HFFc6 (cell line): Measurements from ENCODE around the gene NPB. TPM values are rescaled to one million over a fixed set of nuclear protein-coding genes. Genes with fewer than 3 reads are reported as not detected.

Source experiments
- DNase-seq: peaks from one replicate; pipeline ENCODE4 v3.0.0-alpha.2; 2018
- H3K27ac Mint-ChIP-seq: 2 replicates; pipeline ENCODE4 v1.8.0; 2020; ENCODE audit warnings: mild to moderate bottlenecking, mixed read lengths
- H3K27me3 Mint-ChIP-seq: 2 replicates; pipeline ENCODE4 v1.8.0; 2021; ENCODE audit warnings: mild to moderate bottlenecking, moderate library complexity, mixed read lengths; ENCODE audit not compliant: insufficient read depth
- H3K36me3 Mint-ChIP-seq: 2 replicates; pipeline ENCODE4 v1.8.0; 2021; ENCODE audit warnings: low read depth, mixed read lengths
- H3K4me1 Mint-ChIP-seq: 2 replicates; pipeline ENCODE4 v1.8.0; 2020; ENCODE audit warnings: low read depth, mixed read lengths
- H3K4me3 Mint-ChIP-seq: 2 replicates; pipeline ENCODE4 v1.8.0; 2020; ENCODE audit warnings: mild to moderate bottlenecking, moderate library complexity, mixed read lengths
- H3K9me3 Mint-ChIP-seq: 2 replicates; pipeline ENCODE4 v1.8.0; 2020; ENCODE audit warnings: mild to moderate bottlenecking, mixed read lengths
- total RNA-seq, 6 experiments: library from RNA; stranded (reverse); fragmentation: NEBNext Ultra II Directional; extraction: Animal tissue kit (Norgen Biotek cat#: 25700); gene quantifications; 2 replicates in 1 of 6; 3 replicates in 5 of 6; pipeline ENCODE4 v1.2.3, GENCODE V29; 2021
- TF ChIP-seq, protein P1 (sequence below): fragments of 200-600 bp; sonication (generic); IDR thresholded peaks from 2 replicates; pipeline ENCODE4 v1.5.0; 2021; ENCODE audit warnings: antibody characterized with exemption, mild to moderate bottlenecking

Gene NPB
- total RNA-seq, 6 experiments from 2014 or later, result 0.53 to 1.5 (median 0.71) TPM

DNA sequence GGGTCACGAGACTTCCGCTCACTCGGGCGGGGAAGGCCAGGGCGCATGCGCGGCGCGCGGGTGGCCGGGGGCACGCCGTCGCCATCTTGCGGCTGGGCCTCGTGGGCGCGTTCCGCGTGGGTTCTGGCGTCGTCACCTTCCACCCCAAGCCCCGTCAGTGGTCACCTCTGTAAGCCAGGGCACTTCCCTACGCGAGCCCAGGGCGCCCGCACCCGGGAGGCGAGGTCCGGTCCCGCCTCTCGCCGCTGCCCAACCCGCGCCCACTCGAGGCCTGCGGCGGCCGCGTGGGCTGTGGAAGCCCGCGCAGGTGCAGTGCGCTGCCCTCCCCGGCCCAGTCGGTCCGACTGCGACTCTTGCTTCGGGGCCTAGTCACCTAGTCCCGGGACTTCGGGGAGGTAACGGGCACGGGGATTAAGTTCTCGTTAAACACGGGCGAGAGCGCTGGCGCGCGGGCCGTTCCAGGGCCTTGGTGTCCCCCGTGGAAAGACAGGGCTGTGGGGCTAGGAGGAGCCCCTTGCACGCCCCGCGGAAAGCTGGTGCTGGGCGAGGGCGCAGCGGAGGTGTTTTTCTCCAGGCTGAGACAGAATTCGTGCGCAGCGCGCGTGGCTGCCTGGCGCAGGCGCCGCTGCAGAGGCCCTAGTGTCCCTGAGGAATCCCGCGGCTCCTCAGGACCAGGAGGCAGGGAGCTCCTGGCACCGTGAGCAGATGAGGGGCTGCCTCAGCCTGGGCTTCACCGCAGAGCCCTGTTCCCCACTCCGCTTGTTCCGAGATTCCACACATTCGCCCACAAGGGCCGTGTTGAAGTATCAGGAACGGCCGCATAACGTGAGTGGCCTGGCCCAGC is 30.4 kb upstream of the NPB start:
- DNase-seq, result peak; percentile 88
- peaks cover 14% of the 10 kb centered on the region for H3K36me3 Mint-ChIP-seq
- TF ChIP-seq, protein P1, sequence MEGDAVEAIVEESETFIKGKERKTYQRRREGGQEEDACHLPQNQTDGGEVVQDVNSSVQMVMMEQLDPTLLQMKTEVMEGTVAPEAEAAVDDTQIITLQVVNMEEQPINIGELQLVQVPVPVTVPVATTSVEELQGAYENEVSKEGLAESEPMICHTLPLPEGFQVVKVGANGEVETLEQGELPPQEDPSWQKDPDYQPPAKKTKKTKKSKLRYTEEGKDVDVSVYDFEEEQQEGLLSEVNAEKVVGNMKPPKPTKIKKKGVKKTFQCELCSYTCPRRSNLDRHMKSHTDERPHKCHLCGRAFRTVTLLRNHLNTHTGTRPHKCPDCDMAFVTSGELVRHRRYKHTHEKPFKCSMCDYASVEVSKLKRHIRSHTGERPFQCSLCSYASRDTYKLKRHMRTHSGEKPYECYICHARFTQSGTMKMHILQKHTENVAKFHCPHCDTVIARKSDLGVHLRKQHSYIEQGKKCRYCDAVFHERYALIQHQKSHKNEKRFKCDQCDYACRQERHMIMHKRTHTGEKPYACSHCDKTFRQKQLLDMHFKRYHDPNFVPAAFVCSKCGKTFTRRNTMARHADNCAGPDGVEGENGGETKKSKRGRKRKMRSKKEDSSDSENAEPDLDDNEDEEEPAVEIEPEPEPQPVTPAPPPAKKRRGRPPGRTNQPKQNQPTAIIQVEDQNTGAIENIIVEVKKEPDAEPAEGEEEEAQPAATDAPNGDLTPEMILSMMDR, result peak; percentile 65

DNA sequence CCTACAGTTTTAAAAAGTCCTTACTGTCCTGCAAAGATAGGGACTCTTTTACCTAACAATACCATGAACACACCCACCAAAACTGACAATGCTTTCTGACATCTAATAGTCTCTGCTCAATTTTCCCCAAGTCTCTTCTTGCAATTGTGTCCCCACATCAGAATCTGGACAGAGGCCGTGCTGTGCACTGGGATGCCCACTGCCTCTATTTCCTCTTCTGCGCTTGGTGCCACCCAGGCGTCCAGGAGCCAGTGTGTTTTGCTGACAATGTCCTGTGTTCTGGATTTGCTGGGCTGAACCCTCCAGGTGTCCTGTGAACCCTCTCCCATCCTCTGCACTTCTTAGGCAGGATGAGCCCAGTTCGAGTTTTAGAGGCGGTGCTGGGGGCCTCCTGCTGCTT is 24.5 kb upstream of the NPB start:
- Mint-ChIP-seq H3K4me3 (no peak overlapping the region), H3K9me3 (no peaks in the 10 kb centered on the region), H3K27ac (no peak overlapping the region), H3K36me3 (peaks cover 30% of the 10 kb centered on the region), H3K27me3 (no peaks in the 10 kb centered on the region), H3K4me1 (peaks cover 17% of the 10 kb centered on the region)
- TF ChIP-seq, protein P1, result no peak
- DNase-seq, result no peak

More for the DNA sequence above, 30.4 kb upstream of the NPB start:
- H3K4me1 Mint-ChIP-seq, result peaks cover 31% of the 10 kb centered on the region
- peak overlapping the region; percentile 88 for H3K27ac Mint-ChIP-seq
- no peaks in the 10 kb centered on the region for H3K9me3 Mint-ChIP-seq
- H3K27me3 Mint-ChIP-seq, result peaks cover 36% of the 10 kb centered on the region
- H3K4me3 Mint-ChIP-seq, result peak overlapping the region; percentile 83

DNA sequence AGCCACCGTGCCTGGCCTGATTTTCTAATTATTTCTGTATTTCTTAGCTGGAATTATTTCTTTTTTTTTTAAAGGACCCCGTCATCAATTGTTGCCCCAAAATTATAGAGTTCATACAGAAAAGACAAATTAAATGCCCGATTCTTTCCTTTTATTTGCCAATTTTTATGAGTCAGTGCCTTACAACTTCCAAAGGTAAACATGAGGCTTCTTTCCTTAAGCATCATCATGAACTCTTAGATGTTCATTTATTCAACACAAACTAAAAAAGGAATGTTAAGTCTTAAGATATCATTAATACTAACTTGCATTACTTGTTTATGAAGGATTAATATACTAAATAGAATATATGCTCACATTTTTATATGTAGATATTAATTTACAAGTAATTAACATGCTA is 23.7 kb upstream of the NPB start:
- peaks cover 17% of the 10 kb centered on the region for H3K4me1 Mint-ChIP-seq
- TF ChIP-seq, protein P1, result no peak
- H3K9me3 Mint-ChIP-seq, result no peaks in the 10 kb centered on the region
- H3K36me3 Mint-ChIP-seq, result peaks cover 26% of the 10 kb centered on the region
- H3K27me3 Mint-ChIP-seq, result no peaks in the 10 kb centered on the region
- H3K4me3 Mint-ChIP-seq, result no peak overlapping the region
- no peak for DNase-seq
- H3K27ac Mint-ChIP-seq, result no peak overlapping the region

DNA sequence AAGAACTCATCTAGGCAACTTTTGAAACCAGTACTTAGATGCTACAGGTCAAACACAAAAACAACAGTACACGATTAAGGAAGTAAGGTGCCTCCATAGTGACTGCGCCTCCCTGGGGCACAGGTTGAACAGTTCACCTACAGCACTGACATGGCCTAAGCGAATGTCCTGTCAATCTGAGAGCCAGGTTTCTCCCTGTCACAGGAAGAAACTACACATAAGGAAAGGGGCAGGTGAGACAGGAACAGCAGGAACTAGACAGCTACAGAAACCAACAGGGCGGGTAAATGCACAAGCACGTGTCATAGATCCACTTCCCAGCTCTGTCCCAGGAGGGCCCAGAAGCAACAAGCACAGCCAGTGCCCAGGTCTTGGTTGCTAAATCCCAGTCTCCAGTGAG is 22.9 kb upstream of the NPB start:
- no peak overlapping the region for H3K4me3 Mint-ChIP-seq
- H3K27ac Mint-ChIP-seq, result no peak overlapping the region
- H3K4me1 Mint-ChIP-seq, result peaks cover 17% of the 10 kb centered on the region
- TF ChIP-seq, protein P1, result no peak
- no peak for DNase-seq
- no peaks in the 10 kb centered on the region for H3K9me3 Mint-ChIP-seq
- peaks cover 26% of the 10 kb centered on the region for H3K36me3 Mint-ChIP-seq
- H3K27me3 Mint-ChIP-seq, result no peaks in the 10 kb centered on the region

DNA sequence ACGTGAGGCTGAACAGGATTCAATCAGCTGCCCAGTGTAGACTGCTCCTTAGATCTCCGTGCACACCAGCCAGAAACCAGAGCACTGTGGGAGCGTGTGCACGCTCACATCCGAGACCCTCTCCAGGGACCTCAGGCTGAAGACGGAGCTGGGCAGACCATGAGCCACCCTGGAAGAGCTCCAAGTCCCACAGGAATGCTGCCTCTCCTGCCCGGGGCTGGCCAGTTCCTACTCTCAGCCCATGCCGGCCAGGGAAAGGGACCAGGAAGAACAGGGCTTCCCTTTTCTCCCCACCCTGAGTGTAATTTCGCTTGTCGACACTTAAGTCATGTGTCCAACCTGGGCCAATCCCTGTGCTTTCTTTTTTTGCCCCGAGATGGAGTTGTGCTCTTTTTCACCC is 17.5 kb upstream of the NPB start:
- Mint-ChIP-seq H3K27ac (no peak overlapping the region), H3K4me3 (no peak overlapping the region), H3K4me1 (peaks cover 31% of the 10 kb centered on the region), H3K36me3 (peaks cover 39% of the 10 kb centered on the region), H3K27me3 (peaks cover 4% of the 10 kb centered on the region), H3K9me3 (no peaks in the 10 kb centered on the region)
- no peak for DNase-seq
- TF ChIP-seq, protein P1, result no peak
